ENCODE data around the gene DTNA.

DNA sequence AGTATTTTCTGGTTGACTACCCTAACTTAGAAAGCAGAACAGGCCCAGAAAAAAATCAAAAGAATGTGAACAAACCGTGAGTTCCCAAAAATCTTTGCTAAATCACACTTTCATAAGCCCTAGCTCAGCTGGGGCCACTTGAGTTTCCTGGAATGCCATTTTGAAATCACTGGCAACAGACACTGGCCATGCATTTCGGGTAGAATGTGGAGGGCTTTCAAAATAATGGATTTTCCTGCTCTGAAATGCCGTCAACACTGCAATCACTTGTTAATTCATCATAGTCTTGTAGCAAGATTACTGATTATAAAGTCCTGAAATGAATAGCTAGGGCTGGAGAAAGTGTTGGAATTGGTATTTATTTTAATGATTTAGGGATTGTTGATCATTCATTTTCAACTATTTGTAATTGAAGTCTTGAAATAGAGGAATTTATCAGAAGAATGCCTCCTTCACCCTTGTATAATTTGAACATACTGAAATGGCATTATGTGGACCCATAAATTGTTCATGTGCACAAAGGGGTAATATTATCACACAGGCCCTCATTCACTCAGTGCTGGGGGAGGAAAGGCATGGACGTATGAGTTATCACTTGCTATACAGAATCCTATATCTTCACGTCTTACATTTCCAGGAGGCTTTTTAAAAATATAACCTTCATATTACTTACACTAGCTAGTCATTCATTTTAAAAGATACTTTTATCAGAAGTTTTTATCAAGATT lies 134.8 kb downstream of the DTNA start:
- TF ChIP-seq, protein P1, sequence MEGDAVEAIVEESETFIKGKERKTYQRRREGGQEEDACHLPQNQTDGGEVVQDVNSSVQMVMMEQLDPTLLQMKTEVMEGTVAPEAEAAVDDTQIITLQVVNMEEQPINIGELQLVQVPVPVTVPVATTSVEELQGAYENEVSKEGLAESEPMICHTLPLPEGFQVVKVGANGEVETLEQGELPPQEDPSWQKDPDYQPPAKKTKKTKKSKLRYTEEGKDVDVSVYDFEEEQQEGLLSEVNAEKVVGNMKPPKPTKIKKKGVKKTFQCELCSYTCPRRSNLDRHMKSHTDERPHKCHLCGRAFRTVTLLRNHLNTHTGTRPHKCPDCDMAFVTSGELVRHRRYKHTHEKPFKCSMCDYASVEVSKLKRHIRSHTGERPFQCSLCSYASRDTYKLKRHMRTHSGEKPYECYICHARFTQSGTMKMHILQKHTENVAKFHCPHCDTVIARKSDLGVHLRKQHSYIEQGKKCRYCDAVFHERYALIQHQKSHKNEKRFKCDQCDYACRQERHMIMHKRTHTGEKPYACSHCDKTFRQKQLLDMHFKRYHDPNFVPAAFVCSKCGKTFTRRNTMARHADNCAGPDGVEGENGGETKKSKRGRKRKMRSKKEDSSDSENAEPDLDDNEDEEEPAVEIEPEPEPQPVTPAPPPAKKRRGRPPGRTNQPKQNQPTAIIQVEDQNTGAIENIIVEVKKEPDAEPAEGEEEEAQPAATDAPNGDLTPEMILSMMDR (IDR thresholded peaks at IDR 0.05; ENCODE audit: low read length): no peak
- TF ChIP-seq EZH2 (IDR thresholded peaks at IDR 0.05; ENCODE audit: borderline replicate concordance, low read length): no peak

All from OCI-LY1 (cell line).